Stimulated activated CD4-positive, alpha-beta T cell treated with anti-CD3 and anti-CD28 coated beads, Interleukin-12 subunit alpha, Interleukin-12 subunit beta, amount 100 ng/mL, for 24 hours (primary cell): ENCODE results near the gene ITPKB.
"Not testable (repeated sequence)": the region's sequence is repeated elsewhere in the genome, so short reads cannot be mapped to it uniquely, and the experiment has no call there.

Experiments used
- DNase-seq, 2 experiments: peaks; one replicate each; pipeline ENCODE4 v3.0.0-alpha.2; 2020; ENCODE audit warnings: low read depth in 2 of 2

The ITPKB gene

GRCh38 chr1:226625326-226625725 is 113.8 kb downstream of the ITPKB start:
- no peak for DNase-seq

GRCh38 chr1:226624526-226624925 is 114.6 kb downstream of the ITPKB start:
- DNase-seq: no peak

- no peak for DNase-seq
These were observed 117.1 kb downstream of the ITPKB start for GRCh38 chr1:226622012-226622411.

GRCh38 chr1:226619031-226619430 is 120.1 kb downstream of the ITPKB start:
- DNase-seq: no peak

GRCh38 chr1:226618380-226618779 is 120.7 kb downstream of the ITPKB start:
- no peak for DNase-seq

GRCh38 chr1:226617719-226618118 is 121.4 kb downstream of the ITPKB start:
- DNase-seq: not testable (repeated sequence)

- no peak for DNase-seq
These were observed 122.0 kb downstream of the ITPKB start for GRCh38 chr1:226617109-226617508.

- no peak for DNase-seq
These were observed 122.4 kb downstream of the ITPKB start for GRCh38 chr1:226616636-226617035.

- no peak for DNase-seq
These were observed 123.2 kb downstream of the ITPKB start for GRCh38 chr1:226615876-226616275.

GRCh38 chr1:226611980-226612379 is 127.1 kb downstream of the ITPKB start:
- not testable (repeated sequence) for DNase-seq

GRCh38 chr1:226611301-226611700 is 127.8 kb downstream of the ITPKB start:
- no peak for DNase-seq

GRCh38 chr1:226610671-226611070 is 128.4 kb downstream of the ITPKB start:
- DNase-seq: no peak

GRCh38 chr1:226609836-226610455 is 129.1 kb downstream of the ITPKB start:
- DNase-seq: no peak

GRCh38 chr1:226608699-226609505 is 130.2 kb downstream of the ITPKB start:
- DNase-seq: peak; percentile 24 to 63

GRCh38 chr1:226607821-226608220 is 131.3 kb downstream of the ITPKB start:
- no peak for DNase-seq

GRCh38 chr1:226607268-226607660 is 131.8 kb downstream of the ITPKB start:
- no peak for DNase-seq

GRCh38 chr1:226606311-226607267 is 132.5 kb downstream of the ITPKB start:
- DNase-seq: no peak

GRCh38 chr1:226605318-226605950 is 133.6 kb downstream of the ITPKB start:
- no peak for DNase-seq

- DNase-seq: no peak
These were observed 134.3 kb downstream of the ITPKB start for GRCh38 chr1:226604560-226605317.

GRCh38 chr1:226603858-226604559 is 135.1 kb downstream of the ITPKB start:
- DNase-seq: no peak
